ENCODE measurements around the gene RHOT2.

Gene RHOT2

GRCh38 chr16:676565-676902 is 8.6 kb downstream of the RHOT2 start:
- Mint-ChIP-seq H3K27me3 (ENCODE audit: low read depth) (no peaks in the 10 kb centered on the region), H3K4me3 (no peak overlapping the region), H3K36me3 (ENCODE audit: low read depth) (no peaks in the 10 kb centered on the region), H3K27ac (no peak overlapping the region), H3K9me3 (no peaks in the 10 kb centered on the region), H3K4me1 (ENCODE audit: low read depth) (peaks cover 6% of the 10 kb centered on the region)

- H3K27ac Mint-ChIP-seq: no peak overlapping the region
- peaks cover 3% of the 10 kb centered on the region for H3K36me3 Mint-ChIP-seq (ENCODE audit: low read depth)
- no peak overlapping the region for H3K4me3 Mint-ChIP-seq
- H3K27me3 Mint-ChIP-seq (ENCODE audit: low read depth): no peaks in the 10 kb centered on the region
- peaks cover 10% of the 10 kb centered on the region for H3K4me1 Mint-ChIP-seq (ENCODE audit: low read depth)
- no peaks in the 10 kb centered on the region for H3K9me3 Mint-ChIP-seq
Observed at GRCh38 chr16:676913-677312, 9.0 kb downstream of the RHOT2 start.

GRCh38 chr16:677316-678190 is 9.6 kb downstream of the RHOT2 start:
- Mint-ChIP-seq H3K9me3 (no peaks in the 10 kb centered on the region), H3K36me3 (ENCODE audit: low read depth) (peaks cover 7% of the 10 kb centered on the region), H3K4me3 (no peak overlapping the region), H3K27me3 (ENCODE audit: low read depth) (no peaks in the 10 kb centered on the region), H3K4me1 (ENCODE audit: low read depth) (peaks cover 12% of the 10 kb centered on the region), H3K27ac (no peak overlapping the region)

- Mint-ChIP-seq H3K4me1 (ENCODE audit: low read depth) (peaks cover 13% of the 10 kb centered on the region), H3K27ac (no peak overlapping the region), H3K9me3 (no peaks in the 10 kb centered on the region), H3K27me3 (ENCODE audit: low read depth) (no peaks in the 10 kb centered on the region), H3K4me3 (no peak overlapping the region), H3K36me3 (ENCODE audit: low read depth) (peaks cover 8% of the 10 kb centered on the region)
Observed at GRCh38 chr16:678209-678857, 10.4 kb downstream of the RHOT2 start.

GRCh38 chr16:678858-679813 is 11.2 kb downstream of the RHOT2 start:
- H3K4me1 Mint-ChIP-seq (ENCODE audit: low read depth): peaks cover 13% of the 10 kb centered on the region
- peak overlapping the region; percentile 57 for H3K27ac Mint-ChIP-seq
- peaks cover 8% of the 10 kb centered on the region for H3K36me3 Mint-ChIP-seq (ENCODE audit: low read depth)
- H3K9me3 Mint-ChIP-seq: no peaks in the 10 kb centered on the region
- H3K27me3 Mint-ChIP-seq (ENCODE audit: low read depth): no peaks in the 10 kb centered on the region
- H3K4me3 Mint-ChIP-seq: peak overlapping the region; percentile 79

GRCh38 chr16:679814-680624 is 12.1 kb downstream of the RHOT2 start, which contains the start of gene STUB1:
STUB1 (plus strand) TSS chr16:680410; CDS start chr16:680526, 116 bp downstream.
- Mint-ChIP-seq H3K36me3 (ENCODE audit: low read depth) (peaks cover 8% of the 10 kb centered on the region), H3K27ac (peak within 1 kb of the TSS; percentile 79), H3K4me1 (ENCODE audit: low read depth) (peaks cover 13% of the 10 kb centered on the region), H3K27me3 (ENCODE audit: low read depth) (no peaks in the 10 kb centered on the region), H3K9me3 (no peaks in the 10 kb centered on the region), H3K4me3 (peak within 1 kb of the TSS; percentile 82)

GRCh38 chr16:680625-680945 is 12.7 kb downstream of the RHOT2 start:
- peak overlapping the region; percentile 82 for H3K4me3 Mint-ChIP-seq
- no peak overlapping the region for H3K27ac Mint-ChIP-seq
- H3K9me3 Mint-ChIP-seq: no peaks in the 10 kb centered on the region
- H3K27me3 Mint-ChIP-seq (ENCODE audit: low read depth): no peaks in the 10 kb centered on the region
- H3K4me1 Mint-ChIP-seq (ENCODE audit: low read depth): peaks cover 13% of the 10 kb centered on the region
- peaks cover 8% of the 10 kb centered on the region for H3K36me3 Mint-ChIP-seq (ENCODE audit: low read depth)

- H3K27ac Mint-ChIP-seq: no peak overlapping the region
- H3K36me3 Mint-ChIP-seq (ENCODE audit: low read depth): peaks cover 9% of the 10 kb centered on the region
- H3K27me3 Mint-ChIP-seq (ENCODE audit: low read depth): no peaks in the 10 kb centered on the region
- H3K4me3 Mint-ChIP-seq: peak overlapping the region; percentile 73
- no peaks in the 10 kb centered on the region for H3K9me3 Mint-ChIP-seq
- H3K4me1 Mint-ChIP-seq (ENCODE audit: low read depth): peaks cover 13% of the 10 kb centered on the region
Observed at GRCh38 chr16:680967-681745, 13.2 kb downstream of the RHOT2 start.

GRCh38 chr16:681746-682427 is 14.0 kb downstream of the RHOT2 start:
- peaks cover 10% of the 10 kb centered on the region for H3K36me3 Mint-ChIP-seq (ENCODE audit: low read depth)
- H3K9me3 Mint-ChIP-seq: no peaks in the 10 kb centered on the region
- no peaks in the 10 kb centered on the region for H3K27me3 Mint-ChIP-seq (ENCODE audit: low read depth)
- peaks cover 13% of the 10 kb centered on the region for H3K4me1 Mint-ChIP-seq (ENCODE audit: low read depth)
- H3K27ac Mint-ChIP-seq: peak overlapping the region; percentile 55
- H3K4me3 Mint-ChIP-seq: peak overlapping the region; percentile 71

GRCh38 chr16:682493-683395 is 14.8 kb downstream of the RHOT2 start:
- Mint-ChIP-seq H3K36me3 (ENCODE audit: low read depth) (peaks cover 10% of the 10 kb centered on the region), H3K4me1 (ENCODE audit: low read depth) (peaks cover 13% of the 10 kb centered on the region), H3K27me3 (ENCODE audit: low read depth) (no peaks in the 10 kb centered on the region), H3K9me3 (no peaks in the 10 kb centered on the region), H3K27ac (peak overlapping the region; percentile 55), H3K4me3 (peak overlapping the region; percentile 71)

GRCh38 chr16:683396-684070 is 15.6 kb downstream of the RHOT2 start:
- H3K4me1 Mint-ChIP-seq (ENCODE audit: low read depth): peaks cover 13% of the 10 kb centered on the region
- no peaks in the 10 kb centered on the region for H3K9me3 Mint-ChIP-seq
- H3K27me3 Mint-ChIP-seq (ENCODE audit: low read depth): no peaks in the 10 kb centered on the region
- peak overlapping the region; percentile 71 for H3K4me3 Mint-ChIP-seq
- no peak overlapping the region for H3K27ac Mint-ChIP-seq
- H3K36me3 Mint-ChIP-seq (ENCODE audit: low read depth): peaks cover 10% of the 10 kb centered on the region

Measured in T-helper 1 cell treated with Interleukin-12 subunit alpha and Interleukin-12 subunit beta and Interleukin-4 antibody, amounts not matched to agents 30 μg/mL and 1 μg/mL, for 36 hours (primary cell).